Head of caudate nucleus (tissue), 42 donors: ENCODE measurements around the gene CMTR1.
"Not testable (repeated sequence)": the region's sequence is repeated elsewhere in the genome, so short reads cannot be mapped to it uniquely, and the experiment has no call there.

Experiments
- DNase-seq, 42 donors: peaks; one replicate each; pipeline versions ENCODE4 v3.0.0 to v3.0.0-alpha.2; 2020 to 2021; ENCODE audit warnings: mixed read lengths in 7 of 42
- intact Hi-C: fragments of 100-400 bp; cut with DNase I; formaldehyde crosslinking; loops from one replicate; pipeline ENCODE4 v1.15.0; 2022

The CMTR1 gene

DNA sequence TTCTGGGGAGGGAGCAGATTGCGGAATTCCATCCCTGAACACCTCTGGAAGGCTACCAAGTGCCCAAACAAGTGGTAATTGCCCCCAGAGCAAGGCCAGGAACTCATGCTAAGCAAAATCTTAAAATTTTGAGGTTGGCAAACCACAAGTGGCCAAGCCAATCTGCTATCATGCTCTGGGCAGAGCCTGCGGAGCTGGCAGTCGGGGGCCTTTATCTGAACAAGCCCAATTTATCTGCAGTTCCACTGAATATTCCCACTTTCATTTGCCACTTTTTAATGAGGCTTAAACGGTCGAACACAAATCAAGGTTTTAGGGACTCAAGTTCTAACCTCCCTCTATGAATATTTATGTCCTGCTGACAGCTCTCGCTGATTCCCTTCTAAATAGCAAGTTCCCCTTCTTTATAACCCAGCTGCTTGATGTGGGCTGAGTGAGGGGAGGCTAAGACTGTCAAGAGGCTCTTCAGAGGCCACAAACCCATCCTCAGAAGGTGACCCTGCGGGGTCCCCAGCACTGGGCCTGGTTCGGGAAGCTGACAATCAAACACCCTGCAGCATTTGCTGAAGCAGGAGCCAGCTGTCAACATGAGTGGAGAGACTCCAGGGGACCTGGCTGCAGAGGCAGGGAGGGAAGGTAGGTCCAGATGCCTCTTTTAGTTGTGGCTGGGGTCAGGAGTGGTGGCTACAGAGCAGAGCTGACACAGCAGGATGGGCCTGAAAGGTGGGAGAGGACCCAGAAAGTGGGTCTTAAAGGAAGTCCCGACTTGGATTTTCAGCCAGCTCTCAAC lies 54.8 kb downstream of the CMTR1 start:
- peak in 1 of 42 donors; percentile 22 for DNase-seq
- intact Hi-C loops = no loop called here

DNA sequence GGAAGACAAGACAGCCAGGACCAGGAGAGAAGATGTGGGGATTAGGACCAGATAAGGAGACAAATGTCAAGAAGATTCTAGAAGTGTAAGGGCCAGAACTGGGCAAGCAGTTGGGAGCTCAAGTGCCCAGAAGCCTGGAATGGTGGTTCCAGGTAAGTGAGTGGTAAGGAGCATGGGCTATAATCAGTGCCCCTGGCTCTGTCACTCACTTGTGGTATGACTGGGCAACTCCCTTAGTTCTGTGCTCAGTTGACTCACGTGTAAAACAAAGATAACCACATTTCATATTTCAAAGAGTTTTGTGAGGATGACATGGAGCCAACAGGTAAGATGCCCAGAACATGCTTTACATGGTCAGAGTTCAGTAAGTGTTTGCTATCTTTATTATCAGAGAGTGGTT lies 55.5 kb downstream of the CMTR1 start:
- intact Hi-C loops = no loop called here

DNA sequence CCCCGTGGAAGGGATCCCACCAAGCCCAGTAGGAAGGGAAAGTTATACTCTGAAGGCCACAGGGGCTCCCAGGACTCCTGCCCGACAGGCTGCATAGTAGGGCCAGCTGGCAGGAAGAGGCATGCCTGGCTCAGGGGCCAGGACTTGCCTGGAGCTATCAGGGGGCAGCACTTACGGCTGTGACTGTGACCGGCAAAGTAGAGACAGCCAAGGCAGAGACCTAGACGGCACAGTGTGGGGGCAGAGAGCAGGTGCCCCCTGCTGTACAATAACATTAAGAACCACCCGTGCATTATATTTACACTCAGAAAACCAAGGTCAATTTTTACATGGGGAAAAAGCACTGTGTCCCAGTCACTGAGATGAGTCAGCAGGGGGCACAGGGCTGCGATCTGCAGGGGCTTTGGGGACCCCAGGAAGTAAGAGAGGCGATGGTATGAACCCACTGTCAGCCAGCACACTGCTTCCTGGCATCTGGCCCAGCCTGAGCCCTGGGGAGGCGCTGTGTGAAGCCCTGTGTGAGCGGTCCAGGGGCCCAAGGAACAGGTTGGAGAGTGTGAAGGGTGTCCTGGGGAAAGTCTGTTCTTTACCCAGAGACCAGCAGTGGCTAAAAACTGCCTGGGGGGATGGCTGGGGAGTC lies 56.8 kb downstream of the CMTR1 start:
- intact Hi-C loops = loop anchor here (5.0 to 10.0 kb wide), 2 partner anchors 55 to 197 kb away; partner anchors contain the start of gene CMTR1
- peak in 3 of 42 donors; percentile 6 to 39 (median 33) for DNase-seq

More for the DNA sequence above, 55.5 kb downstream of the CMTR1 start:
- no peak for DNase-seq

DNA sequence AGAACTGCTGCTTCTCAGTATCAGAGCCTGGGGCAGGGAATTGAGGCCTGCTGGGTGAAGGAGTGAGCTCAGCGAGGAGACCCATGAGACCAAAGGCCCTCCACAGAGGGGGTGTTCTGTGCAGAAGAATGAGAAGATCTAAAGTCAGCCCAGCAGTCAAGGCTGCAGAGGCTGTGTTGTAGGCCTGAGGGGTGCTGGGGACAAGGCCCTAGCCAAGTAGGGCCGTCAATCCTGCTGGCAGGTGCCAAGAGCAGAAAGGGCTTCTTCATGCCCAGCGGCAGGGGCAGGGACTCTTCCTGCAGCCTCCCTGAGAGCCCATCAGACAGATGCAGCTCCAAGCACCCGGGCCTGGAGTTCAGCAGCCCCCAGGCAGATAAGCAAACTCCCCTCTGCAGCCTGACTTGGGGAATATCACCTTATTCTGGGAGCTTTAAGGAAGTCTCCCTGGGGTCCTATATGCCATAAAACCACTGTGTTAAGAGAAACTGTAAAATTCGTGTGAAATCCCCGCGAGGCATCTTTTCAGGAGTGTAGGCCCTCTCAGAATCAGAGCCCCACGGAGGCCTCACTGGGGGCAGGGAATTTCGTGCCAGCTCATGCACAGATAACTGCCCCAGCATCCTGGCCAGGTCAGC lies 57.6 kb downstream of the CMTR1 start:
- DNase-seq = peak in 2 of 42 donors; percentile 4 to 30
- intact Hi-C loops = loop anchor here (5.0 to 10.0 kb wide), 2 partner anchors 56 to 197 kb away; partner anchors contain the start of gene CMTR1

DNA sequence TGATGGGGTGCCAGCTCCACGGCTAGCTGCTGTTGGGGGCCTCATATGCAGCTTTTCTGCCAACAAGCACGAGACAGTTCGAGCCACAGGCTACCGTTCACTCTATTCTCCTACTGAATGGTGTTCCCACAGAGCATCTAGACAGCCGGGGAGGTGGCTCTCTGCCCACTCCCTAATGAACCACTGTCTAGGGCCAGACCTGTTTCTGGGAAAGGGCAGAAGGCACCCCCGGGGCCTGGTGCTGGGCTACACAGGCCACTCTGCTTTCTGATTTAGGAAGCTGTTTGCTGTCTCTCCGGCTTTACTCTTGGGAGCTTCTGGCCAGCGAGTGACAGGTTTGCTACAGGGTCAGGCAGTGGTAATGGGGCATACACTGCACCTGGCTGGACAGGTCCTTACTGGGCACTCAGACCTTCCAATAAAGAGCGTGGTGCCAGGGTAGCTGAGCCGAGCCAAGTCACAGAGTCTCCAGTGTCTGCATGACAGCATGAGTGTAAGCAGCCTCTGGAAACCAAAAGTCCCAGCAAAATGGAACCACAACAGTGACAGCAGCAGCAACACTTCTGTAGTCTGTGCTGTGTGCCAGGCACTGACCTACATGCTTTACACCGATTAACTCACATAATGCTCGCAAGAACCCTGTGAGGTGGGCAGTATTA lies 58.3 kb downstream of the CMTR1 start:
- DNase-seq = peak in 2 of 42 donors; percentile 7 to 28
- intact Hi-C loops = loop anchor here (5.0 to 10.0 kb wide), 2 partner anchors 56 to 196 kb away; partner anchors contain the start of gene CMTR1

DNA sequence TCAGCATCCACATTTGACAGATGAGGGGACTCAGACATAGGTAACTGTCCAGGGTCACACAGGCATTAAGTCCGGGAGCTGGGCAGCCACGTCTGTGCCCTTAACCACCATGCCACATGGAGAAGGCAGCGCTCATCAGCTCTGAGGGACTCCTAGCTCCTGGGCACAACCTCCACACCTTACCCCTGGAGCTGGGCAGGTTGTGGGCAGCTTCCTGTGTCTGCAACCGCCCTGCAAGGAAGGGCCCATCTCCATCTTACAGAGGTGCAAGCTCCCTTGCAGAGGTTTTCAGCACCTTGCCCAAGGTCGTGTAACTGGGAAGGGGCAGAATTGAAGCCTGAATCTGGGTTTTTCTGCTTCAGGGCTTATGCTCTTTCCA lies 58.8 kb downstream of the CMTR1 start:
- intact Hi-C loops = loop anchor here (5.0 to 10.0 kb wide), 2 partner anchors 57 to 195 kb away; partner anchors contain the start of gene CMTR1
- no peak for DNase-seq

DNA sequence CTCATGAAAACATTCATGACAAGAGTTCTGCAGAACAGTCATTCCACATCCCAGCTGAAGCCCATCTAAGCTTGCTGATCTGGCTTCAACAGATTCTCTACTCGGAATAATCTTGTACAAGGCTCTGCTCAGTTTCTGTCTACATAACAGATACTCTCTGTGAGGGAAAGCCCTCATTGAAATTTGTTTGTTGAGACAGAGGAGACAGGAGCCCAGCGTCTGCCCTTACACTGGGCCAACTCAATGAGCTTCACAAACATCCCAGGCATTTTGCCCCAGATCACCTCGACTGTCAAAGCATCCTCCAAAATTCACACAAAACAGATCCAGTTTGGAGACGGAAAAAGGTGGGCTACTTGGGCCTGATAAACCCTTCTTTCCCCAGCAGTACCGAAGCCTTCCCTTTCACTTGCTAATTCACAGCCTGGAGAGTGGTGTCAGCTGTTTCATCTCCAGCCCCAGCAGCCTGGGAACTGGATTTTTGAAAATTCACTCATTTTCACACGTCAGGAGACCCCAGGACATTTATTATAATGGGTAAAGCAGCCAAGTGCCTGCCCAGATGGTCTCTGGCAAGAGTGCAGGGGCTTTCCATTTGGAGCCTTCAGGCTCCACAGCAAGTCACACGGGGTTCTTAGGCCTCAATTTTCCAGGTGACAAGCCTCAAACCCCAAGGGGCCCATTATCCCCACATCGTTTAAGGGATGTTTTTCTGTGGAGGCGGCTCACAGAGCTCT lies 59.4 kb downstream of the CMTR1 start:
- intact Hi-C loops = loop anchor here (5.0 to 10.0 kb wide), 2 partner anchors 58 to 195 kb away; partner anchors contain the start of gene CMTR1
- DNase-seq = no peak

DNA sequence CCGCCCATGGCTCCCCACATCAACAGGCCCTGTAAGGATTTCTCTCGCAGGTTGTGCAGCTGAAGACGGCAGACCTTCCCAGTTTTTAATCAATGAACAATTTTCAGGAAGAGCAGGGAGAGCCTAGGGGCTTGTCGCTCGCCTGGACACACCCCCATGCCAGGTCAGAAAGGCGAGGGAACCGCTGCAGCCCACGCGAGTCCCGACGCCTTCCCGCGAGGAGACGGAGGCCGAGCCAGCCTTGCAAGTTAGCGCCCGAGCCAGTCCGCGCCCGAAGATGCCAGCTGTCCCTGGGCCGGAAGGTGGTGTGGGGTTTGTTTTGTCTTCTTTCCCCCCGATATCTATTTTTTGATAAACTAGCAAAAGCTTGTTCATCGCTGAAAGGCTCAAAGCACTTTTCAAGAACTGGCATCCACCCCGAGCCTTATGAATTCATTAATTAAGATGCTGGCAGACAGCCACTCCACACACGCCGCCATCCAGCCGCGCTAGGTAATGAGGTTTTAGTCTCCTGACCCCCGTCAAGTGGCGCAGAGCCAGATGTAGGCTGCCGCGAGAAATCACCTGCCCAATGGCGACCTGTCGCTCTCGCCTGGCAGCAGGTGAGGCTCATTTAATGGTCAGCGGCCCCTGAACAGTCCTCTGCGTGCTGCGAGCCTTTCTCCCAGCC lies 60.1 kb downstream of the CMTR1 start:
- intact Hi-C loops = loop anchor here (5.0 to 10.0 kb wide), 2 partner anchors 58 to 194 kb away; partner anchors contain the start of gene CMTR1
- DNase-seq = no peak

DNA sequence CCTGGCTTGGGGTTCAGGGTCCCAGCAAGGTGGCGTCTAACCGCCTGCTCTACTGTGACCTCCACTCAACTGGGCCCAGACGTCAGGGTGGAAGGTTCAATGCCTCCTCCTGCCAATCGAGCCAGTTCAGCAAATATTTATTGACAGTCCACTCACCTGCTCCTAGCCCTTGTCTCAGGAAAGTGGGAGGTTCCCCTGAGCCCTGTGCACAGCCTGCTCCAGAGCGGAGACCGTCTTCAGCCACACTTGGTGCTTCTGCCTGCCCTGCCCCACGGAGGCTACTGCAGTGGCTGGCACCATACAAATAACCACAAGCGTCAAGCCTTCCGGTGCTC lies 60.6 kb downstream of the CMTR1 start:
- intact Hi-C loops = loop anchor here (5.0 to 10.0 kb wide), 2 partner anchors 59 to 194 kb away; partner anchors contain the start of gene CMTR1
- no peak for DNase-seq

DNA sequence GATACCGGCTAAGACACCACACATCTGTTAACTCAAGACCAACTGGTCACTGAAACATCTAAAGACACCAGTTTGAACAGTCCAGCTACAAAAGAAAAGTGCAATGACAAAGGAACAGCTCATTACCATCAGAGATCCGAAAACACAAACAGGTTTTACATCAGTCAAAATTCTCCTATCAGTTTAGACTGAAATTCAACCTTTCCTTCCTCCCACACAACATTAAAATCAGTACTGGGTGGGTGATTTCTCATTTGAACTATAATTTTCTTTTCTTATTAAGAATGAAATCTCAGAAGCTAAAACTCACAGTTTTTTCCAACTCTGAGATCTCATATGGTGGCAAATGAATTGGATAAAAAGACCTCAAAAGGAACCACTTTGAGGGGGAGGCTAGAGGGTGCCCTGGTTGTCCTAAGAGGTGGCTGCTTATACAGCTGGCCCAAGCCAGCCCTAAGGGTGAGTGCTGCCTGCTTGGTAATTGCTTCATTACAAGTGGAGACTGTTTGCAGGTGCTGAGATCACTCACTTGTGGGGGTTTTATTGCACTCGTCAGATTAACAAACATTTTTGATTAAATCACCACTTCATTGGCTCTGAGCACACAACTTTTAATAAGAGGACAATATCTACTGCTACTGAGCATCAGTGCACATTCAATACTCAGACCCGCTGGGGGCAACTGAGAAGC lies 62.4 kb downstream of the CMTR1 start:
- intact Hi-C loops = loop anchor here (5.0 to 10.0 kb wide), 2 partner anchors 61 to 72 kb away; partner anchors contain the start of gene CMTR1
- no peak for DNase-seq

DNA sequence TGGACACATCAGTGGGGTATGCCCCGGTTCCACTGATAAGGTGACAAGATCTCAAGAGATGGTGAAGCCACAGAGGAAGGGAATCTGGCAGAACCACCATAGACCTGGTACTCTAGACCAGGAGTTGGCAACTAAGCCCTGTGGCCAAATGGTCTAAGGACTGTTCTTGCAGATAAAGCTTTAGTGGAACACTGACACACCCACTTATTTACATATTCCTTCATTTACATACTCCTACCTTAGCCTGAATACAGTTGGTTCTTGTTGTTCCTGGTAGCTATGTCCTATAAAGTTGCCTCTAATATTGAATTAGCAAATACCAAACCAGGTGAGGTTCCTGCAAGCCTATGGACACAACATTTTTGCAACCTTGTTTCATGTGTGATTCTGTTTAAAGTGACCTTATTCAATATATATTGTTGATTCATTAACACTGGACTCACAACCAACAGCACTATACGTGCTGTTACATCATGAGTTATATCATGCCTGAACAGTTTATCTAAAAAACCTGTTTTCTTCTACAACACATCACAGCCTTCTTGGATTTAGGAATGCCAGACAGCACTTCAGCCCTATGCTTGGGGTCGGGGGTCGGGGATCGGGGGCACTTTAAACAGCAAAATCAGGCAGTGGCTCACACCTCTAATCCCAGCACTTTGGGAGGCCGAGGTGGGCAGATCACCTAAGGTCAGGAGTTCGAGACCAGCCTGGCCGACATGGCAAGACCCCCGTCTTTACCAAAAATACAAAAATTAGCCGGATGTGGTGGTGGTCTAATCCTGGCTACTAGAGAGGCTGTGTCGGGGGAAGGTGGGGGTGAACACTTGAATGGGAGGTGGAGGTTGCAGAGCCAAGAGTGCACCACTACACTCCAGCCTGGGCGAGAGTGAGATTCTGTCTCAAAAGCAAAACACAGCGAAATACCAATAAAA lies 64.2 kb downstream of the CMTR1 start:
- intact Hi-C loops = loop anchor here (5.0 to 10.0 kb wide), 2 partner anchors 62 to 70 kb away; partner anchors contain the start of gene CMTR1
- DNase-seq = no peak

DNA sequence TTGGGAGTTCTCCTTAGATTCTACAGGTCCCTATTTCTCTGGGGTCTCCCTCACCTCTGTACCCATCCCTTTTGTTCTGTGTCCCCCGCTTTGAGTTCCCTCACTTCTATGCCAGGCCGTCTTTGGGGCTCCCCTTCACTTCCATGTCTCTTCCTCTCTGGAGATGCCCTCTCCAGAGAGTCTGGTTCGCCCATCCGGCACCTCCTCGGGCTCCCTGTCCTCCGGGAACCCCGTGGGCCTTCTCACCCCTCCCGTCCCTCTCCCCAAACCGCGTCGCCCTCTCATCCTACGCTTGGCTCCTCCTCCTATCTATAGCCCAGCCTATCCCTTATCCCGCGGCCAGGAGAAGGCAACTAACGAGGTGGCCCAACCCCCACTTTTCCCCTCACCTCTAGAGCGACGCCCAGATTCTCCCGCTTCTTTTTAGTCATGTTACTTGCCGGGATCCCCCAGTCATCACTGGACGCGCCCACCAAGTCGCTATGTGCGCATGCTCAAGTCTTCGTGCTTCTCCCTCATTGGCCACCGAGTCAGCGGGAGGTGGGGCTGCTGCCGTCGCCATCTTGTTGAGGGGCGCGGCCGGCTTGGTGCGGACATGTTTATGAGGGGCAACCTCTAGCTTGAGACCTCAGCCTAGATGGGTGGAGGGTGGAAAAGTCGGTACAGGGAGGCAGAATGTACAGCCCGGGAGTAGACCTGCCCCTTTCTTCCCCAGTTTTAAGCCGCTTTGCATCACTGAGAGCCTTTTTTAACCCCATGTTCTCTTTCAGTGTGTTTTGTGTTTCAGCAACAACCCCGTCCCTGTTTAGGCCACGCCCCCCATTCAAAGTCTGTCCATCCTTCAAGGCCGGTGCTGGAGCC lies 66.6 kb downstream of the CMTR1 start, which contains the start of gene CCDC167:
CCDC167 (minus strand) TSS at position 461 of the 861 bp plus-strand sequence; CDS start at position 431, 30 bp downstream.
- DNase-seq = peak; percentile 91 to 98 (median 95)

DNA sequence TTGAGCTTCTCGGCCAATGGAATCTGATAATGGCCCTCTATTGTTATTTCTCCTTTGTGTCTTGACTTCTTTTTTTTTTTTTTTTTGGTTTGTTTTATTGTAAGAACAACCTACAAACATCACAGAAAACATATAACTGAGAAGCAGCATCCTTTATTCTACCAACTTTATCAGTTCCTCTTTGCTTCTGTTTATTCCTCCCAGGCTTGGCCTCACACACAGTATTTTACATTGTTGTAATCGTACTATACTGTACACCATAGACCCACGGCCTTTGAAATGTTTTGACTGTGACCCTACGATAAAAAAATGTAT lies 67.2 kb downstream of the CMTR1 start:
- DNase-seq = no peak
- intact Hi-C loops = no loop called here

More for the DNA sequence above, 66.6 kb downstream of the CMTR1 start, which contains the start of gene CCDC167:
- intact Hi-C loops = loop anchor here (5.0 to 10.0 kb wide), 2 partner anchors 65 to 68 kb away; partner anchors contain the start of gene CMTR1

DNA sequence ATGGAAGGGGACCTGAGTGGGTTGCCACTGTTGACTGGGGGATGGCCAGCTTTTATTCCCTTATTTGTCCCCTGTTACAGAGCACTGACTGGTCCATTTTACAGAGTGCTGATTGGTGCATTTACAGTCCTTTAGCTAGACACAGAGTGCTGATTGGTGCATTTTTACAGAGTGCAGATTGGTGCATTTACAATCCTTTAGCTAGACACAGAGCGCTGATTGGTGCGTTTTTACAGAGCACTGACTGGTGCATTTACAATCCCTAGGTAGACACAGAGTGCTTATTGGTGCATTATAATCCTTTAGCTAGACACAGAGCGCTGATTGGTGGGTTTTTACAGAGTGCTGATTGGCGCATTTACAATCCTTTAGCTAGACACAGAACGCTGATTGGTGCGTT lies 67.9 kb downstream of the CMTR1 start:
- DNase-seq, intact Hi-C loops: not testable (repeated sequence)
